HG03066 (cell line): ENCODE data around the gene NFYC.

ENCODE experiments used
- ATAC-seq: cut with Tn5 transposase; IDR thresholded peaks from one replicate; pipeline ENCODE4 v1.9.1; 2021; ENCODE audit warnings: low read depth; ENCODE audit not compliant: unreplicated experiment

Gene NFYC

GRCh38 chr1:40691538-40692428 lies at the start of gene NFYC:
TSS of gene NFYC (plus strand) at chr1:40691704. CDS start at chr1:40738844, 47,140 bp downstream.
- peak; percentile 74 for ATAC-seq

- no peak for ATAC-seq
Observed at GRCh38 chr1:40645118-40645680, 46.3 kb upstream of the NFYC start.

- ATAC-seq, result no peak
Observed at GRCh38 chr1:40646315-40646714, 45.2 kb upstream of the NFYC start.

- no peak for ATAC-seq
Observed at GRCh38 chr1:40648200-40648599, 43.3 kb upstream of the NFYC start.

- no peak for ATAC-seq
Observed at GRCh38 chr1:40648928-40649591, 42.4 kb upstream of the NFYC start.

GRCh38 chr1:40649592-40649930 lies 41.9 kb upstream of the NFYC start:
- ATAC-seq, result no peak

- no peak for ATAC-seq
Observed at GRCh38 chr1:40650075-40650474, 41.4 kb upstream of the NFYC start.

GRCh38 chr1:40651138-40651857 lies 40.2 kb upstream of the NFYC start:
- ATAC-seq, result no peak

GRCh38 chr1:40652468-40652867 lies 39.0 kb upstream of the NFYC start:
- ATAC-seq, result no peak

- ATAC-seq, result no peak
Observed at GRCh38 chr1:40652979-40653378, 38.5 kb upstream of the NFYC start.

- ATAC-seq, result no peak
Observed at GRCh38 chr1:40653851-40654537, 37.5 kb upstream of the NFYC start.

GRCh38 chr1:40657046-40657445 lies 34.5 kb upstream of the NFYC start:
- no peak for ATAC-seq

GRCh38 chr1:40658751-40659648 lies 32.5 kb upstream of the NFYC start:
- no peak for ATAC-seq

- no peak for ATAC-seq
Observed at GRCh38 chr1:40659649-40659947, 31.9 kb upstream of the NFYC start.

GRCh38 chr1:40661678-40662077 lies 29.8 kb upstream of the NFYC start:
- ATAC-seq, result no peak

- ATAC-seq, result no peak
Observed at GRCh38 chr1:40662151-40662550, 29.4 kb upstream of the NFYC start.

GRCh38 chr1:40662864-40663263 lies 28.6 kb upstream of the NFYC start:
- ATAC-seq, result no peak

GRCh38 chr1:40663324-40664166 lies 28.0 kb upstream of the NFYC start:
- no peak for ATAC-seq

GRCh38 chr1:40664167-40664537 lies 27.4 kb upstream of the NFYC start:
- ATAC-seq, result no peak
